ENCODE measurements around the gene MAP3K4. TPM values are rescaled to one million over a fixed set of nuclear protein-coding genes. Genes with fewer than 3 reads are reported as not detected.

Gene MAP3K4
- total RNA-seq, 6 donors from 2014 or later = 23.7 to 52.1 (median 40.5) TPM

GRCh38 chr6:161031721-161032495 is 40.3 kb downstream of the MAP3K4 start:
- DNase-seq (no peak), ATAC-seq (ENCODE audit: low FRiP score in 2 of 2) (no peak)
- Histone ChIP-seq H3K27me3 (no peaks in the 10 kb centered on the region), H3K9me3 (no peaks in the 10 kb centered on the region), H3K4me3 (no peak overlapping the region), H3K4me1 (peaks cover 0 to 4% (median 2%) of the 10 kb centered on the region in 4 donors), H3K36me3 (peaks cover 0 to 14% (median 2%) of the 10 kb centered on the region in 4 donors), H3K27ac (no peak overlapping the region)
- 49 to 54% methylated on average over 3 of the region's 3 CpGs for WGBS, 2 donors
- TF ChIP-seq POLR2AphosphoS5 (IDR thresholded peaks at IDR 0.05) = no peak
- TF ChIP-seq CTCF (IDR thresholded peaks at IDR 0.05) = no peak
- TF ChIP-seq EP300 (IDR thresholded peaks at IDR 0.05) = no peak
- TF ChIP-seq POLR2A (IDR thresholded peaks at IDR 0.05) = no peak

GRCh38 chr6:161033667-161034066 is 42.1 kb downstream of the MAP3K4 start:
- no peak for DNase-seq
- TF ChIP-seq EP300 (IDR thresholded peaks at IDR 0.05) (no peak), CTCF (IDR thresholded peaks at IDR 0.05) (no peak), POLR2AphosphoS5 (IDR thresholded peaks at IDR 0.05) (no peak), POLR2A (IDR thresholded peaks at IDR 0.05) (no peak)
- Histone ChIP-seq H3K9me3 (no peaks in the 10 kb centered on the region), H3K27me3 (no peaks in the 10 kb centered on the region), H3K4me1 (peaks cover 0 to 5% (median 4%) of the 10 kb centered on the region in 4 donors), H3K27ac (no peak overlapping the region), H3K36me3 (peaks cover 0 to 27% (median 2%) of the 10 kb centered on the region in 4 donors), H3K4me3 (no peak overlapping the region)
- ATAC-seq (ENCODE audit: low FRiP score in 2 of 2) = no peak
- 84 to 88% methylated on average over 5 of the region's 5 CpGs for WGBS, 2 donors

GRCh38 chr6:161035182-161035980 is 43.8 kb downstream of the MAP3K4 start:
- 81 to 83% methylated on average over 3 of the region's 3 CpGs for WGBS, 2 donors

GRCh38 chr6:161035981-161036263 is 44.4 kb downstream of the MAP3K4 start:
- Histone ChIP-seq H3K36me3 (peaks cover 0 to 32% (median 2%) of the 10 kb centered on the region in 4 donors), H3K4me3 (no peak overlapping the region), H3K27me3 (no peaks in the 10 kb centered on the region), H3K9me3 (no peaks in the 10 kb centered on the region), H3K4me1 (peaks cover 0 to 5% (median 0%) of the 10 kb centered on the region in 4 donors), H3K27ac (no peak overlapping the region)
- ATAC-seq (ENCODE audit: low FRiP score in 2 of 2) (no peak), DNase-seq (no peak)
- no peak for TF ChIP-seq CTCF (IDR thresholded peaks at IDR 0.05)
- TF ChIP-seq POLR2AphosphoS5 (IDR thresholded peaks at IDR 0.05) = no peak
- no peak for TF ChIP-seq POLR2A (IDR thresholded peaks at IDR 0.05)
- no peak for TF ChIP-seq EP300 (IDR thresholded peaks at IDR 0.05)
- WGBS, 2 donors = 94 to 99% methylated on average over 3 of the region's 3 CpGs

More at GRCh38 chr6:161035182-161035980, 43.8 kb downstream of the MAP3K4 start:
- Histone ChIP-seq H3K9me3 (no peaks in the 10 kb centered on the region), H3K27ac (no peak overlapping the region), H3K36me3 (peaks cover 0 to 27% (median 2%) of the 10 kb centered on the region in 4 donors), H3K4me3 (no peak overlapping the region), H3K4me1 (peaks cover 0 to 5% (median 1%) of the 10 kb centered on the region in 4 donors), H3K27me3 (no peaks in the 10 kb centered on the region)
- ATAC-seq (ENCODE audit: low FRiP score in 2 of 2) (no peak), DNase-seq (no peak)
- TF ChIP-seq CTCF (IDR thresholded peaks at IDR 0.05) (no peak), POLR2A (IDR thresholded peaks at IDR 0.05) (no peak), POLR2AphosphoS5 (IDR thresholded peaks at IDR 0.05) (no peak), EP300 (IDR thresholded peaks at IDR 0.05) (no peak)
